HepG2 (cell line): ENCODE measurements around the gene AKAIN1. TPM values are rescaled to one million over a fixed set of nuclear protein-coding genes. Genes with fewer than 3 reads are reported as not detected.
A peak's percentile ranks its signal among the peaks of the same experiment; 100 is the strongest.

ENCODE experiments used
- BRCA1 ChIP-seq: sonication (generic); formaldehyde crosslinking; IDR thresholded peaks from 2 replicates; pipeline ENCODE4 v1.4.0; 2020; ENCODE audit warnings: missing genetic modification reagents
- CBX1 ChIP-seq: IDR thresholded peaks from one replicate; pipeline ENCODE4 v1.6.1; 2016; ENCODE audit warnings: antibody characterized with exemption, low read depth
- ELF1 ChIP-seq: sonication (generic); formaldehyde crosslinking; IDR thresholded peaks from 2 replicates; pipeline ENCODE4 v1.4.0; 2020; ENCODE audit warnings: missing genetic modification reagents
- RERE ChIP-seq: IDR thresholded peaks from 2 replicates; pipeline ENCODE4 v1.6.1; 2016; ENCODE audit warnings: low read depth, missing genetic modification reagents, missing compliant biosample characterization
- REXO4 ChIP-seq: sonication (generic); formaldehyde crosslinking; IDR thresholded peaks from 2 replicates; pipeline ENCODE4 v1.8.0; 2022; ENCODE audit warnings: missing genetic modification reagents, mild to moderate bottlenecking, borderline replicate concordance
- SCMH1 ChIP-seq: sonication (generic); formaldehyde crosslinking; IDR thresholded peaks from 2 replicates; pipeline ENCODE4 v1.9.0; 2021; ENCODE audit warnings: missing genetic modification reagents, mild to moderate bottlenecking, borderline replicate concordance
- SMYD3 ChIP-seq: sonication (generic); formaldehyde crosslinking; IDR thresholded peaks from 2 replicates; pipeline ENCODE4 v1.8.1; 2023; ENCODE audit warnings: mild to moderate bottlenecking, missing genetic modification reagents
- THAP9 ChIP-seq: sonication (generic); formaldehyde crosslinking; IDR thresholded peaks from 2 replicates; pipeline ENCODE4; 2020; ENCODE audit warnings: missing genetic modification reagents, mild to moderate bottlenecking, borderline replicate concordance
- ZBTB7A ChIP-seq: sonication (generic); formaldehyde crosslinking; IDR thresholded peaks from 2 replicates; pipeline ENCODE4 v1.8.0; 2022; ENCODE audit warnings: mild to moderate bottlenecking, missing genetic modification reagents
- ZNF350 ChIP-seq: sonication (generic); formaldehyde crosslinking; IDR thresholded peaks from 2 replicates; pipeline ENCODE4 v1.4.0; 2020; ENCODE audit warnings: mild to moderate bottlenecking, low read depth, missing genetic modification reagents, borderline replicate concordance
- ZNF646 ChIP-seq: sonication (generic); formaldehyde crosslinking; IDR thresholded peaks from 2 replicates; pipeline ENCODE4 v1.9.0; 2021; ENCODE audit warnings: mild to moderate bottlenecking, missing genetic modification reagents
- ZNF670 ChIP-seq: sonication (generic); formaldehyde crosslinking; IDR thresholded peaks from 2 replicates; pipeline ENCODE4 v1.8.0; 2022; ENCODE audit warnings: mild to moderate bottlenecking, missing genetic modification reagents, borderline replicate concordance
- polyA plus RNA-seq, 8 experiments: library from polyadenylated mRNA; depleted of rRNA in 3 of 8; stranded (reverse) in 7 of 8; unstranded in 1 of 8; fragments of >200 nt; fragmentation: Illumina TruSeq in 4 of 8; extraction: Trizol in 4 of 8; gene quantifications; 2 replicates each; pipeline versions ENCODE4 v1.2.1 to v1.2.3, GENCODE V29; 2011 to 2016; ENCODE audit warnings: low read depth in 4 of 8, missing spikeins in 1 of 8, mixed read lengths in 1 of 8; ENCODE audit not compliant: insufficient read depth in 1 of 8
- total RNA-seq, 5 experiments: library from RNA; depleted of rRNA; stranded (reverse); fragments of >200 nt; fragmentation: Illumina TruSeq; extraction: Trizol; gene quantifications; 2 replicates each; pipeline ENCODE4 v1.2.3, GENCODE V29; 2016; ENCODE audit warnings: low read depth in 1 of 5

AKAIN1 gene
- total and polyA plus RNA-seq, 2 of the 13 experiments (the other 11 are each of a cell fraction or from before 2014, with no cell fraction given), result not detected

- TF ChIP-seq ZNF646 (CRISPR knock-in tag), result peak; percentile 53; the same call in 1 of the 2 replicates
- TF ChIP-seq ZNF670 (CRISPR knock-in tag), result peak; percentile 87
- TF ChIP-seq ZNF350 (CRISPR knock-in tag), result no peak; the same call in 1 of the 2 replicates
- no peak for TF ChIP-seq REXO4 (CRISPR knock-in tag)
- TF ChIP-seq ELF1 (CRISPR knock-in tag), result no peak
- no peak for TF ChIP-seq THAP9 (CRISPR knock-in tag)
- no peak for TF ChIP-seq ZBTB7A (CRISPR knock-in tag)
- no peak for TF ChIP-seq CBX1
- no peak for TF ChIP-seq RERE (CRISPR knock-in tag)
- TF ChIP-seq SCMH1 (CRISPR knock-in tag), result no peak
- no peak for TF ChIP-seq SMYD3 (CRISPR knock-in tag)
- TF ChIP-seq BRCA1 (CRISPR knock-in tag), result no peak; the same call in 1 of the 2 replicates
Observed at GRCh38 chr18:5238371-5238976, 41.4 kb upstream of the AKAIN1 start (continued).
